ENCODE results near the gene ZNF93. TPM values are rescaled to one million over a fixed set of nuclear protein-coding genes. Genes with fewer than 3 reads are reported as not detected.

ZNF93 gene
- total RNA-seq, 2 donors from 2014 or later: 47.7 to 53.3 TPM

GRCh38 chr19:19909654-19910053, 8.9 kb downstream of the ZNF93 start:
- no peak for TF ChIP-seq CTCF (conservative IDR thresholded peaks at IDR 0.05)
- H3K27me3 Mint-ChIP-seq (ENCODE audit: insufficient read depth): no peaks in the 10 kb centered on the region
- peaks cover 77% of the 10 kb centered on the region for H3K36me3 ChIP-seq (ENCODE audit: control insufficient read depth, insufficient read depth, low read length)
- no peak overlapping the region for H3K4me3 Mint-ChIP-seq
- no peaks in the 10 kb centered on the region for H3K27me3 ChIP-seq (ENCODE audit: control insufficient read depth, insufficient read depth, low read length, poor library complexity, severe bottlenecking)
- H3K9ac ChIP-seq (ENCODE audit: extremely low read depth, low read length, poor library complexity, severe bottlenecking): no peak overlapping the region
- H3K4me1 Mint-ChIP-seq: peaks cover 61% of the 10 kb centered on the region
- H3K27ac ChIP-seq (ENCODE audit: low read depth, low read length): no peak overlapping the region
- no peak for DNase-seq
- peaks cover 32% of the 10 kb centered on the region for H3K9me3 ChIP-seq (ENCODE audit: control insufficient read depth, low read length)
- no peak overlapping the region for H3K4me3 ChIP-seq (ENCODE audit: low read length)
- 88 to 97% methylated on average over 2 of the region's 2 CpGs for WGBS, 2 experiments (ENCODE audit: insufficient coverage in 1 of 2, insufficient read length in 1 of 2)
- H3K36me3 Mint-ChIP-seq (ENCODE audit: low read depth): peaks cover 37% of the 10 kb centered on the region
- no peak overlapping the region for H3K27ac Mint-ChIP-seq
- no peaks in the 10 kb centered on the region for H3K9me3 Mint-ChIP-seq
- no peaks in the 10 kb centered on the region for H3K4me1 ChIP-seq (ENCODE audit: control insufficient read depth, insufficient read depth, low read length)

- Mint-ChIP-seq H3K27me3 (ENCODE audit: insufficient read depth) (no peaks in the 10 kb centered on the region), H3K4me1 (peaks cover 46% of the 10 kb centered on the region), H3K4me3 (no peak overlapping the region), H3K27ac (no peak overlapping the region), H3K9me3 (peaks cover 9% of the 10 kb centered on the region), H3K36me3 (ENCODE audit: low read depth) (peaks cover 42% of the 10 kb centered on the region)
- no peak overlapping the region for H3K27ac ChIP-seq (ENCODE audit: low read depth, low read length)
- no peaks in the 10 kb centered on the region for H3K27me3 ChIP-seq (ENCODE audit: control insufficient read depth, insufficient read depth, low read length, poor library complexity, severe bottlenecking)
- peaks cover 82% of the 10 kb centered on the region for H3K36me3 ChIP-seq (ENCODE audit: control insufficient read depth, insufficient read depth, low read length)
- 100% methylated on average over 1 of the region's 1 CpG for WGBS, 2 experiments (ENCODE audit: insufficient coverage in 1 of 2, insufficient read length in 1 of 2)
- TF ChIP-seq CTCF (conservative IDR thresholded peaks at IDR 0.05): no peak
- no peak overlapping the region for H3K9ac ChIP-seq (ENCODE audit: extremely low read depth, low read length, poor library complexity, severe bottlenecking)
- no peak for DNase-seq
- H3K4me3 ChIP-seq (ENCODE audit: low read length): no peak overlapping the region
- no peaks in the 10 kb centered on the region for H3K4me1 ChIP-seq (ENCODE audit: control insufficient read depth, insufficient read depth, low read length)
- peaks cover 47% of the 10 kb centered on the region for H3K9me3 ChIP-seq (ENCODE audit: control insufficient read depth, low read length)
These were observed 10.4 kb downstream of the ZNF93 start for GRCh38 chr19:19911150-19911549.

- Histone ChIP-seq H3K27ac (ENCODE audit: low read depth, low read length) (no peak overlapping the region), H3K27me3 (ENCODE audit: control insufficient read depth, insufficient read depth, low read length, poor library complexity, severe bottlenecking) (no peaks in the 10 kb centered on the region), H3K36me3 (ENCODE audit: control insufficient read depth, insufficient read depth, low read length) (peaks cover 80% of the 10 kb centered on the region), H3K9ac (ENCODE audit: extremely low read depth, low read length, poor library complexity, severe bottlenecking) (no peak overlapping the region), H3K4me1 (ENCODE audit: control insufficient read depth, insufficient read depth, low read length) (no peaks in the 10 kb centered on the region), H3K9me3 (ENCODE audit: control insufficient read depth, low read length) (peaks cover 60% of the 10 kb centered on the region), H3K4me3 (ENCODE audit: low read length) (no peak overlapping the region)
- no peak overlapping the region for H3K27ac Mint-ChIP-seq
- H3K36me3 Mint-ChIP-seq (ENCODE audit: low read depth): peaks cover 66% of the 10 kb centered on the region
- TF ChIP-seq CTCF (conservative IDR thresholded peaks at IDR 0.05): no peak
- H3K27me3 Mint-ChIP-seq (ENCODE audit: insufficient read depth): no peaks in the 10 kb centered on the region
- 84% methylated on average over 2 of the region's 3 CpGs; no CpG with 5 or more reads in 1 of the 2 experiments for WGBS, 2 experiments (ENCODE audit: insufficient coverage in 1 of 2, insufficient read length in 1 of 2)
- DNase-seq: no peak
- peaks cover 35% of the 10 kb centered on the region for H3K9me3 Mint-ChIP-seq
- H3K4me1 Mint-ChIP-seq: peaks cover 34% of the 10 kb centered on the region
- H3K4me3 Mint-ChIP-seq: no peak overlapping the region
These were observed 13.8 kb downstream of the ZNF93 start for GRCh38 chr19:19914596-19914995.
